Natural killer cell (primary cell): ENCODE measurements around the gene CFAP43. TPM values are rescaled to one million over a fixed set of nuclear protein-coding genes. Genes with fewer than 3 reads are reported as not detected.

Experiments used
- ATAC-seq, 3 donors: fragments of 150-1000 bp in 2 of 3; fragments of 200-7000 bp in 1 of 3; cut with Tn5 transposase; 1 replicate in 1 of 3; 2 replicates in 2 of 3; pipeline ENCODE4 v1.10.0; 2021; ENCODE audit warnings: mild to moderate bottlenecking in 2 of 3, moderate library complexity in 2 of 3
- DNase-seq, 2 donors: peaks; one replicate each; pipeline versions ENCODE4 v3.0.0 to v3.0.0-alpha.2; 2013 to 2021; ENCODE audit warnings: mixed read lengths in 1 of 2
- H3K27ac ChIP-seq: one replicate; pipeline ENCODE4 v1.5.1; 2013; ENCODE audit warnings: mild to moderate bottlenecking, low read length
- H3K27me3 ChIP-seq: one replicate; pipeline ENCODE4 v1.6.1; 2013; ENCODE audit warnings: low read length; ENCODE audit not compliant: control insufficient read depth, insufficient read depth
- H3K36me3 ChIP-seq: one replicate; pipeline ENCODE4 v1.6.1; 2013; ENCODE audit warnings: low read length; ENCODE audit not compliant: control insufficient read depth, insufficient read depth
- H3K4me1 ChIP-seq: one replicate; pipeline ENCODE4 v1.6.1; 2013; ENCODE audit warnings: low read length; ENCODE audit not compliant: control insufficient read depth, insufficient read depth
- H3K4me3 ChIP-seq: one replicate; pipeline ENCODE4 v1.5.1; 2013; ENCODE audit warnings: low read length
- H3K9me3 ChIP-seq: one replicate; pipeline ENCODE4 v1.6.1; 2013; ENCODE audit warnings: low read length; ENCODE audit not compliant: control insufficient read depth, insufficient read depth
- H3K27ac Mint-ChIP-seq, 2 donors: one replicate each; pipeline ENCODE4 v1.8.0; 2022; ENCODE audit warnings: mild to moderate bottlenecking in 2 of 2, mixed read lengths in 2 of 2, moderate library complexity in 1 of 2
- H3K27me3 Mint-ChIP-seq, 2 donors: one replicate each; pipeline ENCODE4 v1.8.0; 2022; ENCODE audit warnings: low read depth in 2 of 2, mixed read lengths in 2 of 2
- H3K36me3 Mint-ChIP-seq: one replicate; pipeline ENCODE4 v1.8.0; 2022; ENCODE audit warnings: mixed read lengths
- H3K4me1 Mint-ChIP-seq, 2 donors: one replicate each; pipeline ENCODE4 v1.8.0; 2022; ENCODE audit warnings: mixed read lengths in 2 of 2
- H3K4me3 Mint-ChIP-seq: one replicate; pipeline ENCODE4 v1.8.0; 2022; ENCODE audit warnings: mild to moderate bottlenecking, moderate library complexity, mixed read lengths
- H3K9me3 Mint-ChIP-seq, 2 donors: one replicate each; pipeline ENCODE4 v1.8.0; 2022; ENCODE audit warnings: mixed read lengths in 2 of 2
- WGBS: methylation state at CpG from one replicate; pipeline ENCODE4 v1.1.7; 2013; ENCODE audit warnings: missing lambda C conversion rate; ENCODE audit not compliant: insufficient coverage; 5-methylcytosine and 5-hydroxymethylcytosine counted together
- intact Hi-C: fragments of 100-400 bp; cut with micrococcal nuclease; formaldehyde crosslinking; loops from one replicate; pipeline ENCODE4 v1.14.2; 2022
- total RNA-seq, 4 donors: library from RNA; stranded (reverse); fragments of 120-200 nt in 1 of 4; gene quantifications; one replicate each; pipeline versions ENCODE4 v1.2.3 to v1.2.4, GENCODE V29; 2013 to 2022
- TF ChIP-seq, protein P1 (sequence below): fragments of 200-600 bp; IDR thresholded peaks from one replicate; pipeline ENCODE4 v1.8.0; 2022; ENCODE audit warnings: antibody characterized with exemption

The CFAP43 gene
- total RNA-seq, 3 donors from 2014 or later (not counting 1 experiment from before 2014, with no cell fraction given), result 0.16 TPM; not detected in 2

DNA sequence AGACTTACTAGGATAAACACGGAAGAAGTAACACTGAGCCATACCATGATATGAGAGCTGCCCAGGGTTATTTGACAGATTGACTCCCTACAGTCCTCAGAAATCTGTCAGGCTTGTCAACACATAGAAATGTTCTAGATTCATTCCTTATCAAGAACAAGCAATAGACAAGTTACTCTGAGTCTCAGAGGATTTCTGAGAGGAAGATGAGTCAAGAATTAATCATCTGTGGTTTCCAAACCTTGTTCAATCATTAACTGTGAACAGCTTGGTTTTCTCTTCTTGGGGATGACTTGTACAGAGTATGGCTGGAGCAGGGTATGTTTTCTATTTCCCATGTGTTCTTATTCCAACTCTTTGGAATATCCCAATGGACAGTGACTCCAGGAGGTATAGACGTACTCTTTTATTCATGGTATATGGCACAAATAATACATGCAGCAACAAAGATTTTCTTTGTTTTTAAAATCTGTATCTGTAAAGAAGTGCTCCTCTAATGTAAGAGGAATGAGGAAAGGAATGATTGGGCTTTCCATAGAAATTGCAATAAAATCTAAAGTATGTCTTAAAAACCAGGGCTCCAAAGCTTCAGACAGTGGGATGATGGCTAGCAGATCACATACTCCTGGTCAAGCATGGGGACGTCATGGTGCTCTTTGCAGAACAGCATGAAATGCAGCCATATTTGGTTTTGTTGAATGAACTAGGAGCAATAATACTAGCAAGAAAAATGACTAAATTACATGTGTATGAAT lies 122.1 kb downstream of the CFAP43 start:
- TF ChIP-seq, protein P1, sequence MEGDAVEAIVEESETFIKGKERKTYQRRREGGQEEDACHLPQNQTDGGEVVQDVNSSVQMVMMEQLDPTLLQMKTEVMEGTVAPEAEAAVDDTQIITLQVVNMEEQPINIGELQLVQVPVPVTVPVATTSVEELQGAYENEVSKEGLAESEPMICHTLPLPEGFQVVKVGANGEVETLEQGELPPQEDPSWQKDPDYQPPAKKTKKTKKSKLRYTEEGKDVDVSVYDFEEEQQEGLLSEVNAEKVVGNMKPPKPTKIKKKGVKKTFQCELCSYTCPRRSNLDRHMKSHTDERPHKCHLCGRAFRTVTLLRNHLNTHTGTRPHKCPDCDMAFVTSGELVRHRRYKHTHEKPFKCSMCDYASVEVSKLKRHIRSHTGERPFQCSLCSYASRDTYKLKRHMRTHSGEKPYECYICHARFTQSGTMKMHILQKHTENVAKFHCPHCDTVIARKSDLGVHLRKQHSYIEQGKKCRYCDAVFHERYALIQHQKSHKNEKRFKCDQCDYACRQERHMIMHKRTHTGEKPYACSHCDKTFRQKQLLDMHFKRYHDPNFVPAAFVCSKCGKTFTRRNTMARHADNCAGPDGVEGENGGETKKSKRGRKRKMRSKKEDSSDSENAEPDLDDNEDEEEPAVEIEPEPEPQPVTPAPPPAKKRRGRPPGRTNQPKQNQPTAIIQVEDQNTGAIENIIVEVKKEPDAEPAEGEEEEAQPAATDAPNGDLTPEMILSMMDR, result no peak
- H3K36me3 ChIP-seq, result no peaks in the 10 kb centered on the region
- no peaks in the 10 kb centered on the region for H3K4me1 Mint-ChIP-seq
- H3K36me3 Mint-ChIP-seq, result no peaks in the 10 kb centered on the region
- H3K27ac Mint-ChIP-seq, result no peak overlapping the region
- H3K9me3 ChIP-seq, result no peaks in the 10 kb centered on the region
- WGBS, result 100% methylated on average over 2 of the region's 3 CpGs
- no peaks in the 10 kb centered on the region for H3K9me3 Mint-ChIP-seq
- intact Hi-C loops, result no loop called here
- no peak overlapping the region for H3K4me3 ChIP-seq
- H3K4me1 ChIP-seq, result no peaks in the 10 kb centered on the region
- no peak overlapping the region for H3K4me3 Mint-ChIP-seq
- H3K27me3 Mint-ChIP-seq, result peaks cover 11 to 29% of the 10 kb centered on the region in 2 donors
- ATAC-seq, result no peak
- peaks cover 6% of the 10 kb centered on the region for H3K27me3 ChIP-seq
- DNase-seq, result no peak
- no peak overlapping the region for H3K27ac ChIP-seq

DNA sequence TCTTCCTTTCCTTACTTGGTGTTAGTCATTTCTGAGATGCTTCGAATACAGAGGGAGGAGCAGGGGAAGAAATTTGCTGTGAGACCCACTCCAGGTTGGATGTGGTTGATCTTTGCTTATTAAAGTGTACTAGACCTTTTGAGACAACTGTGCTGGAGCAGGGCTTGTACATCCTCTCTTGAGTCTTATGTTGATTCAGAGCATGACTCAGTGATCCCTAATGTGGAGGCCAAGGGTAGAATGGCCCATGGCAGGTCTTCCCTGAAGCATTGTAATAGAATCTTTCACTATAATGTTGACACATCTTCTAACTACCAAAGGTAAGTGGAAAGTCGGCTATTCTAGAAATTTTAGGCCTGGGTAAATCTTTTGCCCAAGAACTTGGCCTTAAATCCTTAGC lies 127.2 kb downstream of the CFAP43 start:
- H3K36me3 ChIP-seq, result no peaks in the 10 kb centered on the region
- Mint-ChIP-seq H3K27me3 (peaks cover 9 to 11% of the 10 kb centered on the region in 2 donors), H3K36me3 (no peaks in the 10 kb centered on the region), H3K9me3 (no peaks in the 10 kb centered on the region), H3K4me3 (no peak overlapping the region), H3K4me1 (no peaks in the 10 kb centered on the region), H3K27ac (no peak overlapping the region)
- no peaks in the 10 kb centered on the region for H3K9me3 ChIP-seq
- intact Hi-C loops, result no loop called here
- no peak for DNase-seq
- 94% methylated on average over 2 of the region's 2 CpGs for WGBS
- ATAC-seq, result no peak
- TF ChIP-seq, protein P1, result no peak
- no peaks in the 10 kb centered on the region for H3K4me1 ChIP-seq
- no peak overlapping the region for H3K4me3 ChIP-seq
- peaks cover 2% of the 10 kb centered on the region for H3K27me3 ChIP-seq
- no peak overlapping the region for H3K27ac ChIP-seq

DNA sequence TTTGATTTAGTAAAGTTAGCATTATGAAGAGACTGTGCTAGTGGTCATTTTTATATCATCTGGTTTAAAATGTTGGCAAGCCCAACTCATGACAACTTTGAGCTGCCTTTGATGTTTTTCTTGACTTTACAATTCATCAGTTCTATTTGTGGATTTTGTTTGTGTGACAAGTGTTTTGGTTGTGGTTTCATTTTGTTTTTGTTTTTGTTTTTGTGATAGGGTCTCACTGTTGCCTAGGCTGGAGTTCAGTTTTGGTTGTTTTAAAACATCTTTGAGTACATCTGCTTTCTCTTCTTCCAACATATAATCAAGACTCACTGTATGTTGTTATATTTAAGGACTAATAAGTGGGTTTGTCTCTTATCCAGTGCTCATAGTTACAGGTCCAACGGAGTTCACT lies 127.7 kb downstream of the CFAP43 start:
- TF ChIP-seq, protein P1, result no peak
- Histone ChIP-seq H3K9me3 (no peaks in the 10 kb centered on the region), H3K4me1 (no peaks in the 10 kb centered on the region), H3K27ac (no peak overlapping the region), H3K4me3 (no peak overlapping the region), H3K27me3 (no peaks in the 10 kb centered on the region), H3K36me3 (no peaks in the 10 kb centered on the region)
- no peak overlapping the region for H3K27ac Mint-ChIP-seq
- DNase-seq, result no peak
- 0% methylated on average over 1 of the region's 1 CpG for WGBS
- ATAC-seq, result no peak
- H3K9me3 Mint-ChIP-seq, result no peaks in the 10 kb centered on the region
- intact Hi-C loops, result no loop called here
- no peak overlapping the region for H3K4me3 Mint-ChIP-seq
- H3K36me3 Mint-ChIP-seq, result no peaks in the 10 kb centered on the region
- H3K27me3 Mint-ChIP-seq, result peaks cover 6 to 9% of the 10 kb centered on the region in 2 donors
- no peaks in the 10 kb centered on the region for H3K4me1 Mint-ChIP-seq

DNA sequence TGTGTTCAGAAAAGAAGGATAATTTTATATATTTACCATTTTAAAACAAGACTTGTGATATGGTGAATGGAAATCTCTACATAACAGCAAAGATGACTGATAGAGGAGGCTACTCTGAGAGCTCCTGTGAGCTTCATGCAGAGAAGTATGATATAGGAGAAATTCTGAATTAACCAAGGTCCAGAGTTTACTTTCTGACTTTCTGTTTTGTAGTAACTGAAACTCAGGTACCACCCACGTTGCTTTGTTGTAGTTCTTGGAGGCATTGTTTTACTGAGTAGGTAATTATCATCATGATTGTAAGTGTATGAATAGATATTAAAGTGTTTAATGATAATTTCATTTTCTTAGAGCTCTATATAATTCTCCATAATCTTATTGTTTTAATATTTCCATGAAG lies 128.2 kb downstream of the CFAP43 start:
- Mint-ChIP-seq H3K4me3 (no peak overlapping the region), H3K27ac (no peak overlapping the region), H3K36me3 (no peaks in the 10 kb centered on the region), H3K4me1 (no peaks in the 10 kb centered on the region), H3K9me3 (no peaks in the 10 kb centered on the region), H3K27me3 (peaks cover 9% of the 10 kb centered on the region in 2 donors)
- Histone ChIP-seq H3K27me3 (peaks cover under 1% of the 10 kb centered on the region), H3K9me3 (no peaks in the 10 kb centered on the region), H3K4me1 (no peaks in the 10 kb centered on the region), H3K36me3 (no peaks in the 10 kb centered on the region), H3K4me3 (no peak overlapping the region), H3K27ac (no peak overlapping the region)
- WGBS, result 89% methylated on average over 1 of the region's 1 CpG
- intact Hi-C loops, result no loop called here
- no peak for DNase-seq
- ATAC-seq, result no peak
- TF ChIP-seq, protein P1, result no peak
